ENCODE data around the gene VPS35.

VPS35 gene

GRCh38 chr16:46673320-46674013 is 15.5 kb downstream of the VPS35 start:
- DNase-seq (ENCODE audit: low spot score): peak; percentile 56
- TF ChIP-seq CTCF (IDR thresholded peaks at IDR 0.05; ENCODE audit: borderline replicate concordance, control extremely low read depth, extremely low read depth, insufficient read depth, missing control alignments): peak; percentile 91
- in situ Hi-C loops (cut with MboI; ENCODE audit: low sequenced_read_pairs, unreplicated experiment): loop anchor here (5.0 kb wide), 1 partner anchor 244 kb away; no protein-coding TSS in a partner anchor

- no peak for TF ChIP-seq CTCF (IDR thresholded peaks at IDR 0.05; ENCODE audit: borderline replicate concordance, control extremely low read depth, extremely low read depth, insufficient read depth, missing control alignments)
- no peak for DNase-seq (ENCODE audit: low spot score)
- in situ Hi-C loops (cut with MboI; ENCODE audit: low sequenced_read_pairs, unreplicated experiment): no loop called here
Measured at GRCh38 chr16:46662123-46662522, 26.9 kb downstream of the VPS35 start.

- peak; percentile 56 for DNase-seq (ENCODE audit: low spot score)
- no peak for TF ChIP-seq CTCF (IDR thresholded peaks at IDR 0.05; ENCODE audit: borderline replicate concordance, control extremely low read depth, extremely low read depth, insufficient read depth, missing control alignments)
- in situ Hi-C loops (cut with MboI; ENCODE audit: low sequenced_read_pairs, unreplicated experiment): no loop called here
Measured at GRCh38 chr16:46658925-46659324, 30.1 kb downstream of the VPS35 start.

- in situ Hi-C loops (cut with MboI; ENCODE audit: low sequenced_read_pairs, unreplicated experiment): no loop called here
- DNase-seq (ENCODE audit: low spot score): no peak
- TF ChIP-seq CTCF (IDR thresholded peaks at IDR 0.05; ENCODE audit: borderline replicate concordance, control extremely low read depth, extremely low read depth, insufficient read depth, missing control alignments): no peak
Measured at GRCh38 chr16:46651305-46651704, 37.7 kb downstream of the VPS35 start.

- no peak for DNase-seq (ENCODE audit: low spot score)
- in situ Hi-C loops (cut with MboI; ENCODE audit: low sequenced_read_pairs, unreplicated experiment): no loop called here
Measured at GRCh38 chr16:46650254-46650623, 38.7 kb downstream of the VPS35 start.

GRCh38 chr16:46649588-46650253 is 39.3 kb downstream of the VPS35 start:
- in situ Hi-C loops (cut with MboI; ENCODE audit: low sequenced_read_pairs, unreplicated experiment): no loop called here
- TF ChIP-seq CTCF (IDR thresholded peaks at IDR 0.05; ENCODE audit: borderline replicate concordance, control extremely low read depth, extremely low read depth, insufficient read depth, missing control alignments): no peak
- DNase-seq (ENCODE audit: low spot score): no peak

More at GRCh38 chr16:46650254-46650623, 38.7 kb downstream of the VPS35 start:
- TF ChIP-seq CTCF (IDR thresholded peaks at IDR 0.05; ENCODE audit: borderline replicate concordance, control extremely low read depth, extremely low read depth, insufficient read depth, missing control alignments): no peak
